Stimulated activated CD4-positive, alpha-beta T cell treated with anti-CD3 and anti-CD28 coated beads, Interleukin-2, amount 100 ng/mL, for 48 hours (primary cell): ENCODE measurements around the gene CDON.

Source experiments
- DNase-seq, 2 donors: peaks; one replicate each; pipeline ENCODE4 v3.0.0-alpha.2; 2020

Gene CDON, protein sequence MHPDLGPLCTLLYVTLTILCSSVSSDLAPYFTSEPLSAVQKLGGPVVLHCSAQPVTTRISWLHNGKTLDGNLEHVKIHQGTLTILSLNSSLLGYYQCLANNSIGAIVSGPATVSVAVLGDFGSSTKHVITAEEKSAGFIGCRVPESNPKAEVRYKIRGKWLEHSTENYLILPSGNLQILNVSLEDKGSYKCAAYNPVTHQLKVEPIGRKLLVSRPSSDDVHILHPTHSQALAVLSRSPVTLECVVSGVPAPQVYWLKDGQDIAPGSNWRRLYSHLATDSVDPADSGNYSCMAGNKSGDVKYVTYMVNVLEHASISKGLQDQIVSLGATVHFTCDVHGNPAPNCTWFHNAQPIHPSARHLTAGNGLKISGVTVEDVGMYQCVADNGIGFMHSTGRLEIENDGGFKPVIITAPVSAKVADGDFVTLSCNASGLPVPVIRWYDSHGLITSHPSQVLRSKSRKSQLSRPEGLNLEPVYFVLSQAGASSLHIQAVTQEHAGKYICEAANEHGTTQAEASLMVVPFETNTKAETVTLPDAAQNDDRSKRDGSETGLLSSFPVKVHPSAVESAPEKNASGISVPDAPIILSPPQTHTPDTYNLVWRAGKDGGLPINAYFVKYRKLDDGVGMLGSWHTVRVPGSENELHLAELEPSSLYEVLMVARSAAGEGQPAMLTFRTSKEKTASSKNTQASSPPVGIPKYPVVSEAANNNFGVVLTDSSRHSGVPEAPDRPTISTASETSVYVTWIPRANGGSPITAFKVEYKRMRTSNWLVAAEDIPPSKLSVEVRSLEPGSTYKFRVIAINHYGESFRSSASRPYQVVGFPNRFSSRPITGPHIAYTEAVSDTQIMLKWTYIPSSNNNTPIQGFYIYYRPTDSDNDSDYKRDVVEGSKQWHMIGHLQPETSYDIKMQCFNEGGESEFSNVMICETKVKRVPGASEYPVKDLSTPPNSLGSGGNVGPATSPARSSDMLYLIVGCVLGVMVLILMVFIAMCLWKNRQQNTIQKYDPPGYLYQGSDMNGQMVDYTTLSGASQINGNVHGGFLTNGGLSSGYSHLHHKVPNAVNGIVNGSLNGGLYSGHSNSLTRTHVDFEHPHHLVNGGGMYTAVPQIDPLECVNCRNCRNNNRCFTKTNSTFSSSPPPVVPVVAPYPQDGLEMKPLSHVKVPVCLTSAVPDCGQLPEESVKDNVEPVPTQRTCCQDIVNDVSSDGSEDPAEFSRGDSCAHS (N-terminal part only)

GRCh38 chr11:126062679-126063506 lies at the start of gene CDON:
TSS of gene CDON (minus strand) at chr11:126062866. CDS start at chr11:126023476, 39,390 bp downstream.
- DNase-seq: peak; percentile 84 to 90

- DNase-seq: no peak
Measured at GRCh38 chr11:126111458-126112116, 48.9 kb upstream of the CDON start.

- no peak for DNase-seq
Measured at GRCh38 chr11:126109941-126110731, 47.5 kb upstream of the CDON start.

DNA sequence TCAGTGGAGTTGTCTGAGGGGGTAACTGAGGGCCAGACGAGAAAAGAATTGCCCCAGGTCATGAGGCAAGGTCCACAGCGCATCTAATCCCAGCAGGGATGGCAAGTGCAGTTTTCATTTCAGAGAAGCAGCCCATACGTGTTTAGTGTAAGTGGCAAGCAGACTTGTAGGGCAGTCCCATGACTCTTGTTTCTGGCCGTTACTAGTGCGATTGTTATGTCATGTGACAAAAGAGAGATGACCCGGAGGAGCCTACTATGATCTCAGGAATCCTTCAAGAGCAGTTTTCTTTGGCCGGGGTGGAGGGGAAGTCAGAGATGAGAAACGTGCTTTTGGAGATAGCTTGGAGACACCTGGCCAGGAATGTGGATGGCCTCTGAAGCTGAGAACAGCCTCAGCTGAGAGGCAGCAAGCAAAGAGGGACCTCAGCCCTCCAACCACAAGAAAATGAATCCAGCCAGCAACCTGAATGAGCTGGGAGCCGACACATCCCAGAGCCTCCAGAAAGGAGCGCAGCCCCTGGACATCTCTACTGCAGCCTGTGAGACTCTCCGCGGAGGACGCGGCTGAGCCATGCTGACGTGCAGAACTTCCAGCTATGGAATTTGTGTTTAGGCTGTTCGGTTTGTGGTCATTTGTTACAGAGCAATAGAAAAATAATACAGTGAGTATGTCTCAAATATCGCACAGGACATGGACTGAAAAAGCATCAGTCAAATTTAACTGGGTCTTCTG lies 44.1 kb upstream of the CDON start:
- DNase-seq: no peak

GRCh38 chr11:126105748-126106080 lies 43.0 kb upstream of the CDON start:
- DNase-seq: no peak

- DNase-seq: no peak
Measured at GRCh38 chr11:126105022-126105747, 42.5 kb upstream of the CDON start.

DNA sequence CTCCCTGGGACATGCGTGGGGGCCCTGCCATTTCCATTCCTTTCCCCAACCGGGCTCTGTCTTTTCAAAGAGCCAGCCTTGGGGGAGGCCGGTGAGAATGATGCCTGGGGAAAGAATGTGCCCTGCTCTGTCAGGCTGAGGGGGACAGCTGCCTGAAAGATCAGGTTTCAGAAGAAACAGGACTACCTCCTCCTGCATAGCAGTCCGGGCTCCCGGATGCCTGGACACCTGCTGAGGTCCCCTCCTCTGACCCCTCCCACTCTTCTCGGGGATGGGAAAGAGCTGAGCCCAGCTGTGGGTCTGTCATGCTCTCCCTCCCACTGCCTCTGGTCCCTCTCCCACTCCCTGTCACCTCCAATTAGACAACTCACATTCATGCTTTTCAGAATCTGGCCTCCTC lies 41.8 kb upstream of the CDON start:
- DNase-seq: no peak

DNA sequence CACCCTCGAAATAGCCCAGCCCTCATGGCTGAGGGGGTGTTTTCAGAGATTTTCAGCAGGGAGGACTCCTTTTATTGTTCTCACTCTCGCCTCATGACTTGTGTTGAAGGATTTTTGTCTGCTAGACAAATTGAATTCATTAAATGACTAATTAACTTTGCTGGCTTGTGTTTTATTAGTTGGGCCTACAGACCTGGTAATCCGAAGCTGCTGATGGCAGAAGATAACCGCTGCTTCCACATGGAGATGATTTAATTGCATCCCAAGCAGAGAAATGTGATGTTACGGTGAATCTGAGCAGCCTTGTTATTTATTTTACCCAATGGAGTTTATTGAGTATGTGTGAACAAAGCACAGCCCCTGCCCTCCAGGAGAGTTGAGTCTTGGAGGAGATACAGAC lies 40.5 kb upstream of the CDON start:
- no peak for DNase-seq

DNA sequence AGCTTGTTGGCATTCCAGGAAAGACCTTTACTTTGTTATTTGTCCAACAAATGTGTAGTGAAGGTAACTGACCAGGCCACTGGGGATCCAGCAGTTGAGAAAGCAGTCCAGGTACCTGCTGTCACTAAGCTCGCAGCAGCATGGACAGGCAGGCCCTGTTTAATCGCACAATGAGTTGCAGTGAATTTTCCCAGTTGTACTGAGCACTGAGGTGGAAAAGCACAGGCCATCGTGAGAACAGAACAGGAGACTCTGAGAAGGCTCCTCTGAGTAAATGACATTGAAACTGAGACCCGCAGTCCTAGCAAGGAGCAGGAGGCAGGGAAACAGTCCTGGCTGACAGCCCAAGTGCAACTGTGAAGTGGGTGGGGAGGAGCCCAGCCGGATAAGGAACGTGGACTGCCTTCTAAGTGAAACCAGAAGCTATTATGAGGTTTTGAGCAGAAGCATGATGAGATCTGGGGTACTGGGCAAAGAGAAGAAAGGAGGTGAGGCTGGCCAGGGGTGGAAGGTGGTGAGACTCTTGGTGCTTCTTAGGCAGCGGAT lies 39.8 kb upstream of the CDON start:
- DNase-seq: no peak

DNA sequence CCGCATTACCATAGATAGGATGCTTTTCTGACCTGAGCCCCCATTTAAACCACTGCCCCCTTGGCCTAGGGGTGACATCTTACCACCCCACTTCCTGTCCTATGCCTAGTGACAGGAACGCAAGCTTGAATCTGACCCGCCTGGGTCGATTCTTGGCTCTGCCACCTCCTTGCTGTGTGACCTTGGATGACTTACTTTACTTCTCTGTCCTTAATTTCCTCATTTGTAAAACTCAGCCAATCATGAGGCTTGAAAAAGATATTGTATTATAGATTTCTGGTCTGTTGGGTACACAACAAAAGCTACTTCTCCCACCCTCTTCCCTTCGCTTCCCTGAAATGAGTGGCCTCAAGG lies 39.2 kb upstream of the CDON start:
- no peak for DNase-seq

GRCh38 chr11:126101251-126101929 lies 38.7 kb upstream of the CDON start:
- no peak for DNase-seq

DNA sequence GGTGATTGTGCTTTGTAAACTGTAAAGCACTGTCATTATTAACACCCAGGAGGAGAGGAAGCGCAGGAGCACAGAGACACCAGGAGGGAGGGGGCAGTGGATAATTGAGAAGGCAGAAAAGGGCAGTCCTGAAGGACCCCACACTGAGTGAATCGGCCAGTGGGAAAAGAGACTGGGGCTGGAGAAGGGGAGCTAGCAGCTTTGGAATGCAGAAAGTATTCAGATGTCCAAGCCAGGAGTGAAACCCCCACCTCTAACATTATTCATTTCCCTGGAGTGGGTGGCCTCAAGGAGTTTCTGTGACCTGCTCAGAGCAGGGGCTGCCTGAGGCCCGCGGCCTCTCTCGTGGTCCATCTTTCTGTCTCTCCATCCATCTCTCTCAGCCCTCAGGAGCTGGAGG lies 38.0 kb upstream of the CDON start:
- DNase-seq: no peak

- no peak for DNase-seq
Measured at GRCh38 chr11:126098204-126098769, 35.6 kb upstream of the CDON start.

GRCh38 chr11:126095745-126096144 lies 33.1 kb upstream of the CDON start:
- DNase-seq: no peak

DNA sequence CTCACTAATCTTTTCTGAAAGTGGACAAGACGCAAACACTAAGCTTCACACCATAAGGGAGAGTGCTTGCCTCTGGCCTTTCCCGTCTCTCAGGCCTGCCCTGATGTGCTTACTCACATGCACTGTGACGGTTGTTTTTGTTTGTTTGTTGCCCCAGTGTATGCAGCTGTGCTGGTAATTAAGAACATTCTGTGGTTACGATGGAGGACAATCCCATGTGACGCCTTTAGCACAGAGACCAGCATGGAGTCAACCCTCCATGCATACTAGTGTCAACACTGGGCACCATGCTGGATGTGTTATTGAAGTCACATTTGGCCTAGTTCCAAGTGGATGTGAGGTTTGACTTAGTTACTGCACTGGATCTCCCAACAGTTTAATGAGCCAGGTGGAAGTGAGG lies 27.8 kb upstream of the CDON start:
- DNase-seq: no peak

DNA sequence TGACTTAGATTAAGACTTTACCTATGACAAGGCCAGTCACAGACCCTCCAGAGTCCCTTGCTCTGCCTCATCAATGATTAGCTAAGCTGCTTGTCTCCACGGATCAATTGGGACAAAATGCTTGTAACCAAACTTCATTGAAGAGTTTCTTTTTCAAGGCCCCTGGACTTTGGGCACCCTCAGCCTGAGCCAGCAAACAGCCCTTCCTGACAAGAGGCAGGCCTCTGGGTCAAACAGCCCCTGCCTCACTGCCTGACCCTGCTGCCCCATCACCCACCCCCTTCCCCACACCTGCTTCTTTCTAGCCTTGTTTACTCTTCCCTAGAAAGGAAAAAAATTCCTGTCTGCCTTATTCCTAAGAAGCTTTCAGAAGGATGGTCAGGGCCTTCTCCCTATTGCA lies 26.3 kb upstream of the CDON start:
- no peak for DNase-seq

- no peak for DNase-seq
Measured at GRCh38 chr11:126086248-126086647, 23.6 kb upstream of the CDON start.

GRCh38 chr11:126084608-126084912 lies 21.9 kb upstream of the CDON start:
- no peak for DNase-seq
